AG10803 (cell line): Measurements from ENCODE around the gene SLC2A8.

Experiments used
- DNase-seq: peaks from one replicate; pipeline ENCODE4 v3.0.0; 2010; ENCODE audit warnings: low read depth
- H3K4me3 ChIP-seq: 2 replicates; pipeline ENCODE4 v1.5.1; 2011; ENCODE audit warnings: mild to moderate bottlenecking, low read length, control low read depth
- TF ChIP-seq, protein P1 (sequence below): conservative IDR thresholded peaks from 2 replicates; pipeline ENCODE4 v1.5.1; 2011; ENCODE audit warnings: mild to moderate bottlenecking, low read length, control low read depth, inconsistent platforms

The SLC2A8 gene

GRCh38 chr9:127396253-127396807 is 639 bp upstream of the SLC2A8 start:
- TF ChIP-seq, protein P1, sequence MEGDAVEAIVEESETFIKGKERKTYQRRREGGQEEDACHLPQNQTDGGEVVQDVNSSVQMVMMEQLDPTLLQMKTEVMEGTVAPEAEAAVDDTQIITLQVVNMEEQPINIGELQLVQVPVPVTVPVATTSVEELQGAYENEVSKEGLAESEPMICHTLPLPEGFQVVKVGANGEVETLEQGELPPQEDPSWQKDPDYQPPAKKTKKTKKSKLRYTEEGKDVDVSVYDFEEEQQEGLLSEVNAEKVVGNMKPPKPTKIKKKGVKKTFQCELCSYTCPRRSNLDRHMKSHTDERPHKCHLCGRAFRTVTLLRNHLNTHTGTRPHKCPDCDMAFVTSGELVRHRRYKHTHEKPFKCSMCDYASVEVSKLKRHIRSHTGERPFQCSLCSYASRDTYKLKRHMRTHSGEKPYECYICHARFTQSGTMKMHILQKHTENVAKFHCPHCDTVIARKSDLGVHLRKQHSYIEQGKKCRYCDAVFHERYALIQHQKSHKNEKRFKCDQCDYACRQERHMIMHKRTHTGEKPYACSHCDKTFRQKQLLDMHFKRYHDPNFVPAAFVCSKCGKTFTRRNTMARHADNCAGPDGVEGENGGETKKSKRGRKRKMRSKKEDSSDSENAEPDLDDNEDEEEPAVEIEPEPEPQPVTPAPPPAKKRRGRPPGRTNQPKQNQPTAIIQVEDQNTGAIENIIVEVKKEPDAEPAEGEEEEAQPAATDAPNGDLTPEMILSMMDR: no peak
- no peak for DNase-seq

GRCh38 chr9:127397646-127398274 is 791 bp downstream of the SLC2A8 start:
- TF ChIP-seq, protein P1: peak; percentile 47
- DNase-seq: peak; percentile 13

More at GRCh38 chr9:127396253-127396807, 639 bp upstream of the SLC2A8 start:
- peak overlapping the region; percentile 50 for H3K4me3 ChIP-seq

DNA sequence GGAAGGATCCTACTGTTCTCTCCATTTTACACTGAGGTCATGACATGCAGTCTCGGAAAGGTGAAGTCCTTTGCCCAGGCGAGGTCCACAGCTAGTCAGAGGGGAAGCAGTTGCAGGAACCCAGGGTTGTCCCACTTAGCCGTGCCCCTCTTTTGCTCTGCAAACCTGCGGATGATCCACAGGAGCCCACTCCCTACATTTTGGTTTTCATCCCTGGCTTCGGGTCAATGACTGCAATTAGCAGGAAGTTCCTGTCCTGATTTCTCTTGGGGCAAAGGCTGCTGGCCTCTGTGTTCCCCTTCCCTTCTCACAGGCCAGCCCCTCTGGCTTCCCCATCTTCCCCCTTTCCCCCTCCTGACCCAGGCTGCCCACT is 1.3 kb downstream of the SLC2A8 start:
- TF ChIP-seq, protein P1: no peak
- H3K4me3 ChIP-seq: peak overlapping the region; percentile 59
- no peak for DNase-seq

More at GRCh38 chr9:127397646-127398274, 791 bp downstream of the SLC2A8 start:
- peak overlapping the region; percentile 59 for H3K4me3 ChIP-seq

- TF ChIP-seq, protein P1: no peak
- no peak overlapping the region; the same call in 1 of the 2 replicates for H3K4me3 ChIP-seq
- no peak for DNase-seq
These were observed 1.9 kb downstream of the SLC2A8 start for GRCh38 chr9:127398715-127399400.

GRCh38 chr9:127399736-127400269 is 2.8 kb downstream of the SLC2A8 start:
- TF ChIP-seq, protein P1: no peak
- no peak overlapping the region for H3K4me3 ChIP-seq
- DNase-seq: no peak

DNA sequence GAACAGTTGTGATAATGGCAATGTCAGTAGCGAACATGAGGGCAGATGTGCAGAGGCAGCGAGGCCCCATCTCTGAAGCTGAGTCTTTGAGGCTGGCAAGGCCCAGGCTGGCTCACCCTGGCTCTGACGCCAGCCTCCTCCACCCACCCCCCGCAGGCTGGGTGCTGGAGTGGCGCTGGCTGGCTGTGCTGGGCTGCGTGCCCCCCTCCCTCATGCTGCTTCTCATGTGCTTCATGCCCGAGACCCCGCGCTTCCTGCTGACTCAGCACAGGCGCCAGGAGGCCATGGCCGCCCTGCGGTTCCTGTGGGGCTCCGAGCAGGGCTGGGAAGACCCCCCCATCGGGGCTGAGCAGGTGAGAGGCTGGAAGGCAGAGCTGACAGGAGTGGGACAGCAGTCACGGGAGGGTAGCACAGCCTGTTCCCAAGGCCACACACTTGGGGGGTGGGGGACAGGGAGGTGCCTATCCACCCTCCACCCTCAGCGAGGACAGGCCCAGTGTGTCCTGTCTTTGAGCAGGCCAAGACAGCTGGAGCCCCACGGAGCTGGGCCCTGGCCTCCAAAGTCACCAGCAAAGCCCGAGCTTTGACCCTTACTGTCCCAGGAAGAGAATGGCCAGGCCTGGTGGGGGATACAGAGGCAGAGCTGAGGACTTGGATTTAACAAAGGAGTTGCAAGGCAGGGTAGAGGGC is 5.6 kb downstream of the SLC2A8 start:
- H3K4me3 ChIP-seq: no peak overlapping the region
- no peak for DNase-seq
- TF ChIP-seq, protein P1: no peak
